GM12878 (cell line): ENCODE measurements around the gene INHBC. TPM values are rescaled to one million over a fixed set of nuclear protein-coding genes. Genes with fewer than 3 reads are reported as not detected.

Source experiments
- ATAC-seq: fragments of 200-7000 bp; cut with Tn5 transposase; 3 replicates; pipeline ENCODE4 v1.9.1; 2020; ENCODE audit warnings: mild to moderate bottlenecking, moderate library complexity
- BruUV-seq: library from RNA; stranded (reverse); fragments of 400-500 nt; replicated peaks from 2 replicates; lab custom pipeline; 2021; lab: Mats Ljungman, UMichigan
- CTCF ChIA-PET: fragments of 300-600 bp; sonication (Branson Sonifier 250); formaldehyde crosslinking; extraction: SDS; loops from one replicate; lab custom pipeline; 2021; ENCODE audit warnings: inconsistent platforms; lab: Yijun Ruan, JAX
- POLR2A ChIA-PET: fragments of 350-600 bp; formaldehyde crosslinking; extraction: SDS; loops from one replicate; lab custom pipeline; 2021; ENCODE audit warnings: inconsistent platforms; lab: Charles Lee
- RAD21 ChIA-PET: fragments of 300-600 bp; sonication (Branson Sonifier 250); formaldehyde crosslinking; loops from one replicate; lab custom pipeline; 2023; ENCODE audit warnings: antibody characterized with exemption; ENCODE audit not compliant: unreplicated experiment; lab: Charles Lee
- SMC1A ChIA-PET: fragments of 300-600 bp; sonication (Branson Sonifier 250); formaldehyde crosslinking; loops from one replicate; lab custom pipeline; 2023; ENCODE audit not compliant: unreplicated experiment, uncharacterized antibody; lab: Charles Lee
- DNase-seq: peaks from one replicate; pipeline ENCODE4 v3.0.0-alpha.2; 2011; ENCODE audit warnings: low read depth, low spot score
- FAIRE-seq: peaks from 3 replicates; lab custom pipeline; 2011; peaks lifted over from hg19 to GRCh38; lab: Jason Lieb, UNC
- H2AFZ ChIP-seq: 2 replicates; pipeline ENCODE4 v1.6.0; 2011; ENCODE audit warnings: low read depth, low read length, control low read depth; ENCODE audit not compliant: control insufficient read depth
- H3K27ac ChIP-seq: 2 replicates; pipeline ENCODE4 v1.5.1; 2011; ENCODE audit warnings: control low read depth; ENCODE audit not compliant: control insufficient read depth, insufficient read depth
- H3K27me3 ChIP-seq, 2 experiments: replicated peaks in 1 of 2; 2 replicates each; pipeline versions ENCODE4 v1.6.0 to v1.6.1; 2011; ENCODE audit warnings: low read length in 1 of 2; ENCODE audit not compliant: control insufficient read depth in 2 of 2, insufficient read depth in 2 of 2
- H3K36me3 ChIP-seq, 2 experiments: 2 replicates each; pipeline ENCODE4 v1.5.1; 2011; ENCODE audit warnings: low read length in 1 of 2; ENCODE audit not compliant: control insufficient read depth in 2 of 2, insufficient read depth in 2 of 2
- H3K4me1 ChIP-seq: 2 replicates; pipeline ENCODE4 v1.6.1; 2011; ENCODE audit warnings: mild to moderate bottlenecking, low read length, moderate library complexity, mixed read lengths; ENCODE audit not compliant: control insufficient read depth, insufficient read depth
- H3K4me2 ChIP-seq: 2 replicates; pipeline ENCODE4 v1.6.0; 2011; ENCODE audit warnings: control low read depth; ENCODE audit not compliant: control insufficient read depth, insufficient read depth
- H3K4me3 ChIP-seq: fragments of 200-600 bp; sonication (generic); 2 replicates; pipeline ENCODE4 v1.5.1; 2016
- H3K79me2 ChIP-seq: 2 replicates; pipeline ENCODE4 v1.6.0; 2011; ENCODE audit warnings: low read length; ENCODE audit not compliant: control insufficient read depth, insufficient read depth
- H3K9ac ChIP-seq: 2 replicates; pipeline ENCODE4 v1.8.0; 2011; ENCODE audit warnings: low read length, control low read depth, mixed read lengths; ENCODE audit not compliant: control insufficient read depth, insufficient read depth
- H3K9me3 ChIP-seq: replicated peaks from 3 replicates; pipeline ENCODE4 v1.5.1; 2011; ENCODE audit warnings: mild to moderate bottlenecking, low read length; ENCODE audit not compliant: control insufficient read depth, insufficient read depth
- H4K20me1 ChIP-seq: 2 replicates; pipeline ENCODE4 v1.6.0; 2011; ENCODE audit not compliant: control insufficient read depth, insufficient read depth
- HDAC2 ChIP-seq: fragments of 200-600 bp; sonication (generic); IDR thresholded peaks from 2 replicates; pipeline ENCODE4 v1.6.1; 2017
- IRF5 ChIP-seq: fragments of 450-650 bp; IDR thresholded peaks from 2 replicates; pipeline ENCODE4 v1.6.1; 2017; ENCODE audit warnings: borderline replicate concordance
- PAX8 ChIP-seq: fragments of 450-650 bp; IDR thresholded peaks from 2 replicates; pipeline ENCODE4 v1.6.1; 2017; ENCODE audit warnings: mild to moderate bottlenecking, moderate library complexity
- POLR2A ChIP-seq: IDR thresholded peaks from 2 replicates; pipeline ENCODE4 v1.6.1; 2011; ENCODE audit warnings: low read depth, mild to moderate bottlenecking, low read length
- SUPT20H ChIP-seq: IDR thresholded peaks from 2 replicates; pipeline ENCODE4 v1.6.1; 2011; ENCODE audit warnings: low read depth, mild to moderate bottlenecking, low read length, moderate library complexity, borderline replicate concordance; ENCODE audit not compliant: control insufficient read depth
- WGBS: methylation state at CpG from one replicate; pipeline ENCODE4 v1.1.6; 2016; ENCODE audit warnings: low lambda C conversion rate; ENCODE audit not compliant: insufficient replicate concordance, insufficient coverage; ENCODE audit errors: missing lambda C conversion rate; 5-methylcytosine and 5-hydroxymethylcytosine counted together
- in situ Hi-C: fragments of 300-500 bp; cut with MboI; formaldehyde crosslinking; loops from 9 replicates; pipeline ENCODE4 v1.14.3; 2018; ENCODE audit warnings: mixed read lengths
- intact Hi-C: fragments of 100-400 bp; cut with micrococcal nuclease; formaldehyde crosslinking; loops from one replicate; pipeline ENCODE4 v1.14.2; 2022; ENCODE audit not compliant: unreplicated experiment
- polyA plus RNA-seq, 11 experiments: library from polyadenylated mRNA; depleted of rRNA in 4 of 11; unstranded in 6 of 11; stranded (reverse) in 5 of 11; fragments of >200 nt; fragmentation: Nextera tagmentation in 4 of 11; fragmentation: Illumina TruSeq in 1 of 11; extraction: Ambion mirVana in 4 of 11; extraction: Trizol in 1 of 11; gene quantifications; 1 replicate in 1 of 11; 2 replicates in 10 of 11; pipeline versions ENCODE4 v1.2.1 to v1.2.3, GENCODE V29; 2011 to 2016; ENCODE audit warnings: inconsistent platforms in 2 of 11, missing spikeins in 2 of 11, low read depth in 1 of 11
- total RNA-seq, 4 experiments: library from RNA; depleted of rRNA in 3 of 4; stranded (reverse); fragments of >200 nt in 3 of 4; fragmentation: Illumina TruSeq in 1 of 4; extraction: Trizol in 1 of 4; gene quantifications; 2 replicates each; pipeline versions ENCODE4 v1.2.1 to v1.2.3, GENCODE V29; 2013 to 2021
- TF ChIP-seq, protein P1 (sequence below): IDR thresholded peaks from 2 replicates; pipeline ENCODE4 v1.6.1; 2012; ENCODE audit warnings: improper control_type of control experiment, low read depth, low read length; ENCODE audit not compliant: insufficient replicate concordance

The INHBC gene
- total and polyA plus RNA-seq, 10 of the 15 experiments (the other 5 are each of a cell fraction or from before 2014, with no cell fraction given) = 0.04 to 0.22 (median 0.13) TPM; not detected in 5

GRCh38 chr12:57489157-57489641, 54.6 kb downstream of the INHBC start:
- no peaks in the 10 kb centered on the region for H4K20me1 ChIP-seq
- intact Hi-C loops (no loop called here), in situ Hi-C loops (no loop called here)
- SMC1A ChIA-PET = no interaction called here
- no peaks in the 10 kb centered on the region for H3K9me3 ChIP-seq
- CTCF ChIA-PET = interaction anchor here (0.9 to 1.0 kb wide), 2 partner anchors 12 to 30 kb away, joined by 3 to 5 read pairs; no protein-coding TSS in a partner anchor
- H3K79me2 ChIP-seq = peaks cover 17% of the 10 kb centered on the region
- ATAC-seq (no peak), DNase-seq (no peak), FAIRE-seq (no peak)
- H3K4me3 ChIP-seq = peak overlapping the region; percentile 97
- no peaks in the 10 kb centered on the region for H3K27me3 ChIP-seq
- H3K27ac ChIP-seq = no peak overlapping the region
- peaks cover 6% of the 10 kb centered on the region for H3K4me1 ChIP-seq
- no peak for TF ChIP-seq SUPT20H
- TF ChIP-seq POLR2A = 0 out of 2 replicates have a peak, but pooled peaks have one; percentile 6
- H2AFZ ChIP-seq = no peak overlapping the region
- H3K36me3 ChIP-seq = peaks cover 6 to 19% of the 10 kb centered on the region in 2 experiments
- no TSS peak for BruUV-seq
- WGBS = 84% methylated on average over 5 of the region's 5 CpGs
- POLR2A ChIA-PET = interaction anchor here (0.5 to 1.6 kb wide), 4 partner anchors 9 to 55 kb away, joined by 3 to 5 read pairs (median 4); partner anchors contain the start of gene DDIT3
- H3K4me2 ChIP-seq = peak overlapping the region; percentile 58
- RAD21 ChIA-PET = no interaction called here
- H3K9ac ChIP-seq = peak overlapping the region; percentile 74

DNA sequence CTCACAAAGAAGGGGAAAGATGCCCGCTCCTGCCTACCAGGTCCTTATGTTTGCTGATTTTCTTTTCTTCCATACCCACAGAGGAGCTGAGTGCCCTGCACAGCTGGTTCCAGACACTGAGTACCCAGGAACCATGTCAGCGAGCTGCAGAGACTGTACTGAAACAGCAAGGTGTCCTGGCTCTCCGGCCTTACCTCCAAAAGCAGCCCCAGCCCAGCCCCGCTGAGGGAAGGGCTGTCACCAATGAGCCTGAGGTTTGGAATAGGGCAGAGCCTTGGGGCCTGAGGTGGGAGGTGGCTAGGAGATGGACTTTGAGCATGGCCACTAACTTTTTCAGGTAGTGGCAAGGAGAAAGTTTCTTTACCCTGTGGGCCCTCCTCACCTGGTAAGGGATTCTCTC, 55.5 kb downstream of the INHBC start:
- no TSS peak for BruUV-seq
- POLR2A ChIA-PET = no interaction called here
- CTCF ChIA-PET = no interaction called here
- TF ChIP-seq, protein P1, sequence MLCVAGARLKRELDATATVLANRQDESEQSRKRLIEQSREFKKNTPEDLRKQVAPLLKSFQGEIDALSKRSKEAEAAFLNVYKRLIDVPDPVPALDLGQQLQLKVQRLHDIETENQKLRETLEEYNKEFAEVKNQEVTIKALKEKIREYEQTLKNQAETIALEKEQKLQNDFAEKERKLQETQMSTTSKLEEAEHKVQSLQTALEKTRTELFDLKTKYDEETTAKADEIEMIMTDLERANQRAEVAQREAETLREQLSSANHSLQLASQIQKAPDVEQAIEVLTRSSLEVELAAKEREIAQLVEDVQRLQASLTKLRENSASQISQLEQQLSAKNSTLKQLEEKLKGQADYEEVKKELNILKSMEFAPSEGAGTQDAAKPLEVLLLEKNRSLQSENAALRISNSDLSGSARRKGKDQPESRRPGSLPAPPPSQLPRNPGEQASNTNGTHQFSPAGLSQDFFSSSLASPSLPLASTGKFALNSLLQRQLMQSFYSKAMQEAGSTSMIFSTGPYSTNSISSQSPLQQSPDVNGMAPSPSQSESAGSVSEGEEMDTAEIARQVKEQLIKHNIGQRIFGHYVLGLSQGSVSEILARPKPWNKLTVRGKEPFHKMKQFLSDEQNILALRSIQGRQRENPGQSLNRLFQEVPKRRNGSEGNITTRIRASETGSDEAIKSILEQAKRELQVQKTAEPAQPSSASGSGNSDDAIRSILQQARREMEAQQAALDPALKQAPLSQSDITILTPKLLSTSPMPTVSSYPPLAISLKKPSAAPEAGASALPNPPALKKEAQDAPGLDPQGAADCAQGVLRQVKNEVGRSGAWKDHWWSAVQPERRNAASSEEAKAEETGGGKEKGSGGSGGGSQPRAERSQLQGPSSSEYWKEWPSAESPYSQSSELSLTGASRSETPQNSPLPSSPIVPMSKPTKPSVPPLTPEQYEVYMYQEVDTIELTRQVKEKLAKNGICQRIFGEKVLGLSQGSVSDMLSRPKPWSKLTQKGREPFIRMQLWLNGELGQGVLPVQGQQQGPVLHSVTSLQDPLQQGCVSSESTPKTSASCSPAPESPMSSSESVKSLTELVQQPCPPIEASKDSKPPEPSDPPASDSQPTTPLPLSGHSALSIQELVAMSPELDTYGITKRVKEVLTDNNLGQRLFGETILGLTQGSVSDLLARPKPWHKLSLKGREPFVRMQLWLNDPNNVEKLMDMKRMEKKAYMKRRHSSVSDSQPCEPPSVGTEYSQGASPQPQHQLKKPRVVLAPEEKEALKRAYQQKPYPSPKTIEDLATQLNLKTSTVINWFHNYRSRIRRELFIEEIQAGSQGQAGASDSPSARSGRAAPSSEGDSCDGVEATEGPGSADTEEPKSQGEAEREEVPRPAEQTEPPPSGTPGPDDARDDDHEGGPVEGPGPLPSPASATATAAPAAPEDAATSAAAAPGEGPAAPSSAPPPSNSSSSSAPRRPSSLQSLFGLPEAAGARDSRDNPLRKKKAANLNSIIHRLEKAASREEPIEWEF = no peak
- TF ChIP-seq PAX8 = no peak
- no peak for TF ChIP-seq HDAC2
- no peak for TF ChIP-seq POLR2A
- TF ChIP-seq IRF5 = no peak

More for the DNA sequence above, 55.5 kb downstream of the INHBC start:
- Histone ChIP-seq H3K27ac (no peak overlapping the region), H3K9ac (no peak overlapping the region), H3K79me2 (peaks cover 17% of the 10 kb centered on the region), H3K4me2 (no peak overlapping the region), H3K36me3 (peaks cover 6 to 19% of the 10 kb centered on the region in 2 experiments), H2AFZ (no peak overlapping the region), H3K27me3 (no peaks in the 10 kb centered on the region), H3K9me3 (no peaks in the 10 kb centered on the region), H3K4me3 (no peak overlapping the region), H3K4me1 (peaks cover 6% of the 10 kb centered on the region), H4K20me1 (no peaks in the 10 kb centered on the region)
- ChIA-PET SMC1A (interaction anchor here (1.1 kb wide), 2 partner anchors 14 to 89 kb away, joined by 3 read pairs; no protein-coding TSS in a partner anchor), RAD21 (no interaction called here)
- 84% methylated on average over 4 of the region's 4 CpGs for WGBS
- in situ Hi-C loops (no loop called here), intact Hi-C loops (no loop called here)
- DNase-seq (no peak), FAIRE-seq (no peak), ATAC-seq (no peak)
